HEK293 (cell line): ENCODE results near the gene RNF113B.

ENCODE experiments used
- CTCF ChIP-seq: fragments of 450-650 bp; formaldehyde crosslinking; IDR thresholded peaks from 2 replicates; pipeline ENCODE4 v1.5.1; 2016; ENCODE audit warnings: missing biosample characterization, missing genetic modification characterization
- HOXA7 ChIP-seq: sonication (generic); formaldehyde crosslinking; IDR thresholded peaks from 2 replicates; pipeline ENCODE4 v1.8.1; 2022; ENCODE audit warnings: missing genetic modification reagents, borderline replicate concordance
- ZBTB10 ChIP-seq: fragments of 450-650 bp; formaldehyde crosslinking; IDR thresholded peaks from 2 replicates; pipeline ENCODE4 v1.5.1; 2016; ENCODE audit warnings: missing biosample characterization, missing genetic modification characterization
- ZBTB49 ChIP-seq: fragments of 450-650 bp; formaldehyde crosslinking; IDR thresholded peaks from 2 replicates; pipeline ENCODE4 v1.5.1; 2016; ENCODE audit warnings: missing biosample characterization, missing genetic modification characterization, low read depth
- ZNF121 ChIP-seq: fragments of 450-650 bp; formaldehyde crosslinking; IDR thresholded peaks from 2 replicates; pipeline ENCODE4 v1.5.1; 2016; ENCODE audit warnings: missing biosample characterization, missing genetic modification characterization
- ZNF133 ChIP-seq: fragments of 450-650 bp; formaldehyde crosslinking; IDR thresholded peaks from 2 replicates; pipeline ENCODE4 v1.5.1; 2016; ENCODE audit warnings: missing biosample characterization, missing genetic modification characterization
- ZNF184 ChIP-seq: fragments of 450-650 bp; IDR thresholded peaks from 2 replicates; pipeline ENCODE4 v1.5.1; 2018; ENCODE audit warnings: missing biosample characterization, mild to moderate bottlenecking, missing genetic modification characterization
- ZNF530 ChIP-seq: fragments of 450-650 bp; formaldehyde crosslinking; IDR thresholded peaks from 2 replicates; pipeline ENCODE4 v1.5.1; 2016; ENCODE audit warnings: low read depth, missing biosample characterization, missing genetic modification characterization
- ZNF555 ChIP-seq: fragments of 450-650 bp; formaldehyde crosslinking; conservative IDR thresholded peaks from 2 replicates; pipeline ENCODE4 v1.5.1; 2017; ENCODE audit warnings: missing biosample characterization, mild to moderate bottlenecking, missing genetic modification characterization, inconsistent platforms
- ZNF624 ChIP-seq: fragments of 450-650 bp; formaldehyde crosslinking; IDR thresholded peaks from 2 replicates; pipeline ENCODE4 v1.5.1; 2017; ENCODE audit warnings: missing biosample characterization, missing genetic modification characterization

- TF ChIP-seq ZNF184 (tag by site-specific recombination): no peak
- no peak for TF ChIP-seq ZNF121
- no peak for TF ChIP-seq ZBTB10 (tag by site-specific recombination)
- no peak for TF ChIP-seq ZBTB49 (tag by site-specific recombination)
- no peak for TF ChIP-seq CTCF (tag by site-specific recombination)
- TF ChIP-seq ZNF624 (tag by site-specific recombination): no peak
- no peak for TF ChIP-seq HOXA7 (CRISPR knock-in tag)
- TF ChIP-seq ZNF555 (tag by site-specific recombination): no peak
- TF ChIP-seq ZNF530 (tag by site-specific recombination): no peak
- no peak for TF ChIP-seq ZNF133 (tag by site-specific recombination)
Observed at GRCh38 chr13:98204546-98204945, 27.5 kb upstream of the RNF113B start.
